ENCODE results near the gene POLQ.

Gene POLQ

DNA sequence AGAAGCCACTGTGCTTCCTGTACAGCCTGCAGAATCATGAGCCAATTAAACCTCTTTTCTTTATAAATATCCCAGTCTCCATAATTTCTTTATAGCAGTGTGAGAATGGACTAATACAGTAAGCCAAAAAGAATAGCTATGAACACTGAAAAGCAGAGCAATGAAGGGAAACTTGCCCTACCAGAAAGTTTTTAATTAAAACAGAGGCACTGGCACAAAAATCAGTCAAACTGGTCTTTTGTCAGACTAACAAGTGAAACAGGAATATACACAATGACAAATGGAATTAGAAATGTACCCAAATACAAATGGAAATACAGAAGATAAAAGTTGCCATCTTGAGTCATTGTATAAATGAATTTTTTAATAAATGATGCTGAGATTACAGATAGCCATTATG lies 40.5 kb downstream of the POLQ start:
- DNase-seq (ENCODE audit: insufficient read length) (no peak), FAIRE-seq (no peak)

DNA sequence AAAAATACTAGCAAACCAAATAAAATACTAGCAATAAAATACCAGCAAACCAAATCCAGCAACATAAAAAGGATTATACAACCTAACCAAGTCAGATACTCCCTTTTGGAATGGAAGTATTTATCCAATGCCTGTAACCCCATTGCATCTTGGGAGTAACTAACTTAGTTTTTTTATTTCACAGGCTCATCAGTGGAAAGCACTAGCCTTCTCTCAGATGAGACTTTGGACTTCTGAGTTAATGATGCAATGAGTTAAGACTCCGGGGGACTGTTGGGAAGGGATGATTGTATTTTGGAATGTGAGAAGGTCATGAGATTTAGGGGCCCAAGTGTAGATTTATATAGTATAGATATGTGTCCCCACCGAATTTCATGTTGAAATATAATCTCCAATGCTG lies 41.2 kb downstream of the POLQ start:
- no peak for DNase-seq (ENCODE audit: insufficient read length)
- FAIRE-seq, result no peak
- TF ChIP-seq POLR2A (IDR thresholded peaks at IDR 0.05; ENCODE audit: low read depth, low read length), result no peak
- TF ChIP-seq TAF1 (IDR thresholded peaks at IDR 0.05; ENCODE audit: borderline replicate concordance, low read depth, low read length), result no peak
- TF ChIP-seq POLR2AphosphoS5 (IDR thresholded peaks at IDR 0.05; ENCODE audit: low read depth, low read length), result no peak

More for the DNA sequence above, 40.5 kb downstream of the POLQ start:
- TF ChIP-seq TAF1 (IDR thresholded peaks at IDR 0.05; ENCODE audit: borderline replicate concordance, low read depth, low read length), result no peak
- TF ChIP-seq POLR2A (IDR thresholded peaks at IDR 0.05; ENCODE audit: low read depth, low read length), result no peak
- no peak for TF ChIP-seq POLR2AphosphoS5 (IDR thresholded peaks at IDR 0.05; ENCODE audit: low read depth, low read length)

- DNase-seq (ENCODE audit: insufficient read length) (no peak), FAIRE-seq (no peak)
- TF ChIP-seq POLR2AphosphoS5 (IDR thresholded peaks at IDR 0.05; ENCODE audit: low read depth, low read length) (no peak), TAF1 (IDR thresholded peaks at IDR 0.05; ENCODE audit: borderline replicate concordance, low read depth, low read length) (no peak), POLR2A (IDR thresholded peaks at IDR 0.05; ENCODE audit: low read depth, low read length) (no peak)
Observed at GRCh38 chr3:121496786-121497185, 49.0 kb downstream of the POLQ start.

DNA sequence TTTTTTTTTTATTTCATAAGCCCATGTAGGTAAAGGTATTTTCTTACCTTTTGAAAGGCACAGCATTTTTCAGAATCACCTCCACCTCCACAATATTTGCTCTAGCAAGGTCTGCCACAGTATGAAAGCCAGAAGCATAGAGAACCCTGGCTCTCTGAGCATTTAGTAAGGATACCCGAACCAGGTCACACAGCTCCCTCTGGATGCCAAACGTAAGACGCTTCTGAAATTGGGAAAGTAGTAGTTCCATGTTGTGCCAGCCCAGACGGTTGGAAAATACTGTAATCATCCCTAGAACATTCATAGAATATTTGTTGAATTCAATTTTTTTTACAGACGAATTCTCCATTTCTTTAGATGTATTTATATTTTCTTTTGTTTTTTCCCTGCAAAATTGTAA lies 52.4 kb downstream of the POLQ start:
- no peak for DNase-seq (ENCODE audit: insufficient read length)
- TF ChIP-seq POLR2A (IDR thresholded peaks at IDR 0.05; ENCODE audit: low read depth, low read length) (no peak), POLR2AphosphoS5 (IDR thresholded peaks at IDR 0.05; ENCODE audit: low read depth, low read length) (no peak), TAF1 (IDR thresholded peaks at IDR 0.05; ENCODE audit: borderline replicate concordance, low read depth, low read length) (no peak)
- FAIRE-seq, result no peak

GRCh38 chr3:121491683-121492320 lies 54.0 kb downstream of the POLQ start:
- FAIRE-seq (no peak), DNase-seq (ENCODE audit: insufficient read length) (no peak)
- TF ChIP-seq POLR2AphosphoS5 (IDR thresholded peaks at IDR 0.05; ENCODE audit: low read depth, low read length) (no peak), POLR2A (IDR thresholded peaks at IDR 0.05; ENCODE audit: low read depth, low read length) (no peak), TAF1 (IDR thresholded peaks at IDR 0.05; ENCODE audit: borderline replicate concordance, low read depth, low read length) (no peak)

DNA sequence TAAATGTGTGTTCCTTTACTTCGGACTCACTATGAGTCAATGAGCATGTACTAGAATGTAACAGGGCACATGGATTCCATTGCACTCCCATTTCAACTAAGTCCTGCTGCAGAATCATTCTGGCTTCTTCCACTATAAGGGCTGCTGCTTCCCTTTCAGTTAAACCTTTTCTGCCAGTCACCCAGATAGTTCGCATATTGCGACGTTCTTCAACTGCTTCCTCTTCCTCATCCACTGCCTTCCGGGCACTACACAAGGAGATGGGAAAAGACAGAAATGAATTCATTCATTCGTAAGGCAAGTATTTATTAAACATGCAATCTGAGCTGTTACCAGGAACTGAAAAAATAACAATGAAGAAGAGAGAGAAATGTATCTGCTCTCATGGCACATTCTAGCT lies 55.6 kb downstream of the POLQ start:
- FAIRE-seq, result no peak
- TF ChIP-seq POLR2AphosphoS5 (IDR thresholded peaks at IDR 0.05; ENCODE audit: low read depth, low read length) (no peak), POLR2A (IDR thresholded peaks at IDR 0.05; ENCODE audit: low read depth, low read length) (no peak), TAF1 (IDR thresholded peaks at IDR 0.05; ENCODE audit: borderline replicate concordance, low read depth, low read length) (no peak)
- DNase-seq (ENCODE audit: insufficient read length), result no peak

- FAIRE-seq, result no peak
- DNase-seq (ENCODE audit: insufficient read length), result no peak
- TF ChIP-seq TAF1 (IDR thresholded peaks at IDR 0.05; ENCODE audit: borderline replicate concordance, low read depth, low read length), result no peak
- no peak for TF ChIP-seq POLR2A (IDR thresholded peaks at IDR 0.05; ENCODE audit: low read depth, low read length)
- TF ChIP-seq POLR2AphosphoS5 (IDR thresholded peaks at IDR 0.05; ENCODE audit: low read depth, low read length), result no peak
Observed at GRCh38 chr3:121488628-121489027, 57.2 kb downstream of the POLQ start.

DNA sequence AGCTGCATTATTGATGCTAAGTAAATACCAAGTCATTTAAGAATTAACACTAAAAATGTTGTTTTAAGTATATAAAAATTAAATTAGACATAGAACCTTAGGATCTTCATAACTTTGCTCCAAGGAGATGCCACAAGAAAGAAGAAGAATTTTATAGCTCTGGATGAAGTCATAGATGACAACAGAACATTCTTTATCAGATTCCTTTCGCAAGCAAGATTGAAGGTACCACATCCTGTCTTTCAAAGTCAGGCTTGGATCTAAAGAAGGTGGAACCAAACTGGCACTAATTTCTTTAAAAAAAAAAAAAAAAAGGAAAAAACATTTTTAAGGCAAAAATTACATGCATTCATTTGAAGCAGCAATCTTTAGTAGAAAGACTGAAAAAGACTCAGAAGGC lies 62.5 kb downstream of the POLQ start:
- FAIRE-seq, result no peak
- DNase-seq (ENCODE audit: insufficient read length), result no peak

GRCh38 chr3:121482660-121483059 lies 63.1 kb downstream of the POLQ start:
- FAIRE-seq (no peak), DNase-seq (ENCODE audit: insufficient read length) (no peak)
- TF ChIP-seq TAF1 (IDR thresholded peaks at IDR 0.05; ENCODE audit: borderline replicate concordance, low read depth, low read length) (no peak), POLR2AphosphoS5 (IDR thresholded peaks at IDR 0.05; ENCODE audit: low read depth, low read length) (no peak), POLR2A (IDR thresholded peaks at IDR 0.05; ENCODE audit: low read depth, low read length) (no peak)

More for the DNA sequence above, 62.5 kb downstream of the POLQ start:
- TF ChIP-seq TAF1 (IDR thresholded peaks at IDR 0.05; ENCODE audit: borderline replicate concordance, low read depth, low read length) (no peak), POLR2A (IDR thresholded peaks at IDR 0.05; ENCODE audit: low read depth, low read length) (no peak), POLR2AphosphoS5 (IDR thresholded peaks at IDR 0.05; ENCODE audit: low read depth, low read length) (no peak)

GRCh38 chr3:121481106-121481880 lies 64.5 kb downstream of the POLQ start:
- no peak for DNase-seq (ENCODE audit: insufficient read length)
- FAIRE-seq, result no peak

GRCh38 chr3:121477589-121477988 lies 68.2 kb downstream of the POLQ start:
- DNase-seq (ENCODE audit: insufficient read length), result no peak
- TF ChIP-seq POLR2A (IDR thresholded peaks at IDR 0.05; ENCODE audit: low read depth, low read length) (no peak), TAF1 (IDR thresholded peaks at IDR 0.05; ENCODE audit: borderline replicate concordance, low read depth, low read length) (no peak), POLR2AphosphoS5 (IDR thresholded peaks at IDR 0.05; ENCODE audit: low read depth, low read length) (no peak)

More at GRCh38 chr3:121481106-121481880, 64.5 kb downstream of the POLQ start:
- TF ChIP-seq POLR2A (IDR thresholded peaks at IDR 0.05; ENCODE audit: low read depth, low read length), result no peak
- TF ChIP-seq POLR2AphosphoS5 (IDR thresholded peaks at IDR 0.05; ENCODE audit: low read depth, low read length), result no peak
- no peak for TF ChIP-seq TAF1 (IDR thresholded peaks at IDR 0.05; ENCODE audit: borderline replicate concordance, low read depth, low read length)

DNA sequence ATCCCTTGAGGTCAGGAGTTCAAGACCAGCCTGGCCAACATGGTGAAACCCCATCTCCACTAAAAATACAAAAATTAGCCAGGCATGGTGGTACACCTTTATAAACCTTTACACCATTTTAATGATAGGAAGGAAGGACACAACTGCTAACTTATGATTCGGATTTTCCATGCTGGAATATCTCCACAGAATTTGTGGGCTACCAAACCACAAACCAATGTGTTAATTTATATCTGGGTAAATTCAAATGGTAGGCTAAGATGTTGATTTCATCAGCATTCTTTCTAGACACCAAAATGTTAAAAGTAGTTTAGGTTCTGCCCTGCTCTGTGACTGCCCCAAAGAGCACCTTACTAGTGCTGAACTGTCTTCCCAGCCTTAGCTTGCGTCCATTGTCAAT lies 72.8 kb downstream of the POLQ start:
- FAIRE-seq, result no peak
- DNase-seq (ENCODE audit: insufficient read length), result no peak
- TF ChIP-seq TAF1 (IDR thresholded peaks at IDR 0.05; ENCODE audit: borderline replicate concordance, low read depth, low read length) (no peak), POLR2AphosphoS5 (IDR thresholded peaks at IDR 0.05; ENCODE audit: low read depth, low read length) (no peak)

More at GRCh38 chr3:121477589-121477988, 68.2 kb downstream of the POLQ start:
- FAIRE-seq, result no peak
